Stimulated activated CD8-positive, alpha-beta memory T cell treated with anti-CD3 and anti-CD28 coated beads, Interleukin-7, amount 100 ng/mL, for 4 hours (primary cell): ENCODE measurements around the gene PCBD2.
A peak's percentile ranks its signal among the peaks of the same experiment; 100 is the strongest.
"Not testable (repeated sequence)": the region's sequence is repeated elsewhere in the genome, so short reads cannot be mapped to it uniquely, and the experiment has no call there.

Source experiments
- DNase-seq, 2 donors: peaks; one replicate each; pipeline ENCODE4 v3.0.0-alpha.2; 2020; ENCODE audit warnings: low read depth in 2 of 2

The PCBD2 gene

DNA sequence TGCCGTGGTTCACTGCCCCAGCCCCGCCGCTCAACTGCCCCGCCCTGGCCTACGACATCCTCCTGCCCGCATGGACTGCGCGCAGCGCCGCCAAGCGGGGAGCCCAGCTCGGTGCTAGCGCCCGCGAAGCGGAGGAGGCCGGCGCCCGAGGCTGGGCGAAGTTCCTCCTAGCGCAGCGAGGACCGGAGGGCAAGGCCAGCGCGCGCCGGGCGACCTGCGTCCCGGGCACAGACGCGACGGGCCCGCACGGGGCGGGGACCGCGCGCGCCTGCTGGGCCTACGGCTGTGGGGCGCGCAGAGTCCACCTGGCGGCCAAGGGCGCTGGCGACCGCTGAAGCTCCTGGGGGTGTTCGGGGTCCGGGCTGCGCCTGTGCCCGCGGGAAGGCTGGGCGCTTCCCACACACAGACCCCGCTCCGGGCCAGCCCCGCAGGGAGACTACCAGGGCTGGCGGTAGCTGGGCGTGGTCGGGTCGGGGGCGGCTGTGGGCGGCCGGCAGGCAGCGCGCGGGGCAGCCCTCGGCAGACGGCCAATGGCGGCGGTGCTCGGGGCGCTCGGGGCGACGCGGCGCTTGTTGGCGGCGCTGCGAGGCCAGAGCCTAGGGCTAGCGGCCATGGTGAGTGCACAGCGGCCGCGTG is at the start of gene PCBD2:
TSS of gene PCBD2 (plus strand) at position 522 of the 636 bp plus-strand sequence. CDS start at position 531, 9 bp downstream.
- DNase-seq, result peak; percentile 81 to 89

DNA sequence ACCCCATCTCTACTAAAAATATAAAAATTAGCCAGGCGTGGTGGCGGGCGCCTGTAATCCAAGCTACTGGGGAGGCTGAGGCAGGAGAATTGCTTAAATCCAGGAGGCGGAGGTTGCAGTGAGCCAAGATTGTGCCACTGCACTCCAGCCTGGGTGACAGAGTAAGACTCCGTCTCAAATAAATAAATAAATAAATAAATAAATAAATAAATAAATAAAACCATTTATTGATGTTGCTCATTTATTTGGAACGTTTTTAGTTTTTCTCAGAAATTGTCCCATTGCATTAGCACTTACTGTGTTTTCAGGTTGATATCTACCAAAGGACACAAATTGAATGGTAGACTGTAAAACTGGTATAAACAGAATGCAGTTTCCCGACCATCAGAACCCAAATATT is 48.5 kb upstream of the PCBD2 start:
- not testable (repeated sequence) for DNase-seq

DNA sequence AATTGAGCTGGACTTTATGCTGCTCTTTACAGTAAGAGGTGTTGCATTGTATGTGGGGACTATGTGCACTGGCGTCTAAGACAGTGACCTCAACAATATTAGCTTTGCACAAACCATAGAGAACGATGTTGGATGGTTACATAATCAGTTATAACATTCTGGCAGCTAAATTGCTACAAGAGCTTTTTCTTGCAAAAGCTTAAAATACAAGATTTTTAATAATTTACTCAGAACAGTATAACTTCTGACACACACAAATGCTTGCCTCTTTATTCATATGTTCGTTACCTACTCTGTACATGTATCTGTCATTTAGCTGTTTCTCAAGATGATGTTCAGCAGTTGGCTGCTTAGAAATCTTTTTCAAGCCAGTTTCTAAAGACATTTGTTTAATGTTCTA is 47.5 kb upstream of the PCBD2 start:
- DNase-seq, result no peak

DNA sequence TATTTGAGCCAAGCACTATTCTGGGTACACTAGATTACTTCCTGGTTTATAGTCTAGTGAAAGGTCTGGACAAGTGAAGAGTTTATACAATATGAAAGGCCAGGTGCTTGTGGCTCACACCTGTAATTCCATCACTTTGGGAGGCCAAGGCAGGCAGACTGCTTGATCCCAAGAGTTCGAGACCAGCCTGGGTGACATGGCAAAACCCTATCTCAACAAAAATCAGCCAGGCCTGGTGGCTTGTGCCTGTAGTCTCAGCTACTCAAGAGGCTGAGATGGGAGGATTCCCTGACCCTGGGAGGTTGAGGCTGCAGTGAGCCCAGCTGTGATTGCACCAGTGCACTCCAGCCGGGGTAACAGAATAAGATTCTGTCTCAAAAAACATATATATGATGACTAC is 40.2 kb upstream of the PCBD2 start:
- no peak for DNase-seq

DNA sequence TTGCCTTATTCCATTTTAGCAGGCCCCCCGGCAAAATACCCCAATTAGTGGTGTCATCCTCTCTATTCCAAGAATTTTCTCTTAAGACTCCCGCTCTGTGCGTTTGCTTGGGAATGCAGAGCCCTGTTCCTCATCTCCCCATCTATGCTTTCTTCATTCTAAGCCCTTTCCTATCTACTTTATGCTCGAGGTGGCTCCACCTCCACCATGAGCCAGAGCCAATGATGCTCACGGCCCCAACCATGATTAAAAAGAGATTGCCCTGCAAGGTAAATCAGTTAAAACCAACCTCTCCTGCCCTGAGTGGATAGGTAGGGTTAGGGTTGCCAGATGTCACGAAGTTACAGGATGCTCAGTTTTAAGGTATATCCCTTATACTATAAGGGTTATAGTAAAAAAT is 31.4 kb upstream of the PCBD2 start:
- no peak for DNase-seq

- peak; percentile 58 to 74 for DNase-seq
Observed at GRCh38 chr5:134873987-134874830, 30.7 kb upstream of the PCBD2 start, which contains the start of gene TXNDC15. TXNDC15 (plus strand) TSS chr5:134874371; CDS start chr5:134874428, 57 bp downstream.

DNA sequence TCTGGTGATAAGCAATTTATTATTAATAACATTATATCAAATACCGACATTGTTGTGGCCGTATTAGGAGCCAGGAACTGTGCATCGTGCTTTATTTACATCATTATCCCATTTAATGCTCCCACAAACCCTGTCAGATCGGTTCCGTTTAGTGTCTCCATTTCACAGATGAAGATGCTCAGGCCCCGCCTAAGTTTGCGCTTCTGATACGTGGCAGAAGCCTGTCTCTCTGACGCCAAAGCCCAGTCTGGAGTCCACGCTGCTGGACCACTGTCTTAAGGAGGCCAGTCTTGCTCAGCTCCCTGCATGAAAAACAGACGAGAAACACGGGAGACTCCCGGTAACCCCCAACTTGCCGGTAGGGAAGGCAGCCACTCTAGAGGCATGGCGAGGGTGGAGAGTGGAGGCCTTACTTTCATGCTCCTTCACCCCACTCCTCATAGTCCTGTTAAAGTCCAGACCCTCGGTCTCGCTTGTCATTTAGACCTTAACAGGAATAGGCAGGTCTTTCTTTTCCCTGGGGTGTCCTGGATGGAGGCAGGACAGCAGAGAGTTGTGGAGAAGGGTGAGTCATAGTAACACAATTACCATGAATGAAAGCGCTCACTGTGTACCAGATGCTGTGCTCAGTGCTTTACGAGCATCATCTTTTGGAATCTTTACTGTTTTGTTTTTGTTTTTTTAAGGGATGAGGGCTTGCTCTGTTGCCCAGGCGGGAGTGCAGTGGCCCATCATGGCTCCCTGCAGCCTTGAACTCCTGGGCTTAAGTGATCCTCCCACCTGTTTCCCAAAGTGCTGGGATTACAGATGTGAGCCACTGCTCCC is 29.9 kb upstream of the PCBD2 start:
- DNase-seq, result peak in 1 of 2 donors; percentile 5

DNA sequence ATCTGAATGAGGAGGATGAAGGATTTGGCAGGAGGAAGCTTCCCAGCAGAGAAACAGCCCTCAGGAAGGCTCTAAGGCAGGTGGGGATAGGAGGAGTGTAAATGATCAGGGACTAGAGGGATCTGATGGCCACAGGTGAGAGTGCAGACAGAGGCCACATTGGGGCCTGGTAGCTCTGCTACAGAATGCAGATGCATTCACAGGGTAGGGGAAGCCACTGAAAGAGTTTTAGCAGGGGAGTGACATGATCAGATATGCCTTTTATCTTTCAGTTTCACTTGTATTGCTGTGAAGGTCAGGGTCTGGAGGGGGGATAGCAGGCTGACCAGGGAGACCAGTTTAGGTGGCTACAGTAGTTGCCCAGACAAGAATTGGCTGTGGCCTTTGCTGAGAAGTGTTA is 27.8 kb upstream of the PCBD2 start:
- no peak for DNase-seq

- DNase-seq, result no peak
Observed at GRCh38 chr5:134878403-134878802, 26.5 kb upstream of the PCBD2 start.

DNA sequence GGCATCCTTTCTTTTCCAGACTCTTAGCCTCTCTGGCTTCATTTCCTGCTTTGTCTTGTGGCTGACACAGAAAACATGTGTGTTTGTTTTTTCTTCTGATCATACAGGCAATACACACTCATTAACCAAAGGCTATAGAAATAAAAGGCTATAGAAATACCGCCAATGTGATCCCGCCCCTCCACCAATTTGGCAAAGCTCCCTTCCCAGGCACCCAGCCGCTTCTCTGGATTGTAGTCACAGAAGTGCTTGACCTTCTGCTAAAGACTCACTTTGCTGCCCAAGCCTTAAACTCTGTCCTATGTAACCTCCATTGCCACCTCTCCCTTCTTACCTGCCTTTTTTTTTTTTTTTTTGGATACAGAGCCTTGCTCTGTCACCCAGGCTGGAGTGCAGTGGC is 25.5 kb upstream of the PCBD2 start:
- DNase-seq, result no peak

DNA sequence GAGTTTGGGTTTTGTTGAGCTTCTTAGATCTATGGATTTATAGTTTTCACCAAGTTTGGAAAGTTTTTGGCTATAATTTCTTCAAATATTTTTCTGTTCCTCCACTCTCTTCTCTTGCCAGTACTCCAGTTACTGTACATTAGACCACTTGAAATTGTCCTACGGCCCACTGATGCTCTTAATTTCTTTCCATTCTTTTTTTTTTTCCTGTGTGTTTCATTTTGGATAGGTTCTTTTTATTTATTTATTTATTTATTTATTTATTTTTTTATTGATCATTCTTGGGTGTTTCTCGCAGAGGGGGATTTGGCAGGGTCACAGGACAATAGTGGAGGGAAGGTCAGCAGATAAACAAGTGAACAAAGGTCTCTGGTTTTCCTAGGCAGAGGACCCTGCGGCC is 24.0 kb upstream of the PCBD2 start:
- DNase-seq, result not testable (repeated sequence)

DNA sequence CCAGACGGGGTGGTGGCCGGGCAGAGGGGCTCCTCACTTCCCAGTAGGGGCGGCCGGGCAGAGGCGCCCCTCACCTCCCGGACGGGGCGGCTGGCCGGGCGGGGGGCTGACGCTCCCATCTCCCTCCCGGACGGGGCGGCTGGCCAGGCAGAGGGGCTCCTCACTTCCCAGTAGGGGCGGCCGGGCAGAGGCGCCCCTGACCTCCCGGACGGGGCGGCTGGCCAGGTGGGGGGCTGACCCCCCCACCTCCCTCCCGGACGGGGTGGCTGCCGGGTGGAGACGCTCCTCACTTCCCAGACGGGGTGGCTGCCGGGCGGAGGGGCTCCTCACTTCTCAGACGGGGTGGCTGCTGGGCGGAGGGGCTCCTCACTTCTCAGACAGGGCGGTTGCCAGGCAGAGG is 23.2 kb upstream of the PCBD2 start:
- not testable (repeated sequence) for DNase-seq

GRCh38 chr5:134887593-134888159 is 17.3 kb upstream of the PCBD2 start:
- DNase-seq, result no peak

GRCh38 chr5:134889335-134889734 is 15.6 kb upstream of the PCBD2 start:
- DNase-seq, result no peak

GRCh38 chr5:134891473-134891872 is 13.5 kb upstream of the PCBD2 start:
- DNase-seq, result no peak

- no peak for DNase-seq
Observed at GRCh38 chr5:134892282-134892681, 12.6 kb upstream of the PCBD2 start.

DNA sequence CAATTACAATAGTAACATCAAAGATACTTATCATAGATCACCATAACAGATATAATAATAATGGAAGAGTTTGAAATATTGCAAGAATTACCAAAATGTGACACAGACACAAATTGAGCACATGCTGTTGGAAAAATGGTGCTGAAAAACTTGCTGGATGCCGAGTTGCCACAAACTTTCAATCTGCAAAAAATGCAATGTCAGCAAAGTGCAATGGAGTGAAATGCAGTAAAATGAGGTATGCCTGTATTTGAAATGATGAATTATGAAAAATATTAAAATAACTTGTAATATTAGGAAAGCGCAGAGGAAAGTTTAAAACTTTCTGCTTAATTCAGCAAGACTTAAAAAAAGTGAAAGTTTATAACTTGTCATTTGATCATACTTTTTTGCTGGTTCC is 12.0 kb upstream of the PCBD2 start:
- no peak for DNase-seq

- no peak for DNase-seq
Observed at GRCh38 chr5:134893748-134894505, 11.0 kb upstream of the PCBD2 start.

DNA sequence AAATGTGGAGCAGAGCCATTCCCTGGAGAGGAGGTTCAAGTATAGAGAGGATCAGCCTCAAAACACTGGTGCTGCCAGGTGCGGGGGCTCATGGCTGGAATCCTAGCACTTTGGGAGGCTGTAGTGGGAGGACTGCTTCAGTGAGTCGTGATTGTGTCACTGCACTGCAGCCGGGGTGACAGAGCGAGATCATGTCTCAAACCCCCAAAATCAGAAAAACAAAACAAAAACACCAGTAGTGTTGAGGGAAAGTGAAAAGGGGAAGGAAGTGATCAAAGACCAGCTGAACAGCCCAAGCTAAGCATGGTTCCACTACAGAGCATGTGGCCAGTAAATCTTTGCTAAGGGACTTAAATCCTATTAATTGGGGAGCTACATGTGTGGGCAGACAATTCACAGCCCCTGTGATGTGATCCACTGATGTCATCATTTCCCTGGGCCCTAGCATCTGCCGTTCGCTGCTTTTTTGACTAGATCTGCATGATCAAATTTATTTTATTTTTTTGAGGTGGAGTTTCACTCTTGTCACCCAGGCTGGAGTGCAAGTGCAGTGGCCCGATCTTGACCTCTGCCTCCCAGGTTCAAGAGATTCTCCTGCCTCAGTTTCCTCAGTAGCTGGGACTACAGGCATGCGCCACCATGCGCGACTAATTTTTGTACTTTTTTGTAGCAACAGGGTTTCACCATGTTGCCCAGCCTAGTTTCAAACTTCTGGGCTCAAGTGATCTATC is 2.7 kb upstream of the PCBD2 start:
- DNase-seq, result no peak

DNA sequence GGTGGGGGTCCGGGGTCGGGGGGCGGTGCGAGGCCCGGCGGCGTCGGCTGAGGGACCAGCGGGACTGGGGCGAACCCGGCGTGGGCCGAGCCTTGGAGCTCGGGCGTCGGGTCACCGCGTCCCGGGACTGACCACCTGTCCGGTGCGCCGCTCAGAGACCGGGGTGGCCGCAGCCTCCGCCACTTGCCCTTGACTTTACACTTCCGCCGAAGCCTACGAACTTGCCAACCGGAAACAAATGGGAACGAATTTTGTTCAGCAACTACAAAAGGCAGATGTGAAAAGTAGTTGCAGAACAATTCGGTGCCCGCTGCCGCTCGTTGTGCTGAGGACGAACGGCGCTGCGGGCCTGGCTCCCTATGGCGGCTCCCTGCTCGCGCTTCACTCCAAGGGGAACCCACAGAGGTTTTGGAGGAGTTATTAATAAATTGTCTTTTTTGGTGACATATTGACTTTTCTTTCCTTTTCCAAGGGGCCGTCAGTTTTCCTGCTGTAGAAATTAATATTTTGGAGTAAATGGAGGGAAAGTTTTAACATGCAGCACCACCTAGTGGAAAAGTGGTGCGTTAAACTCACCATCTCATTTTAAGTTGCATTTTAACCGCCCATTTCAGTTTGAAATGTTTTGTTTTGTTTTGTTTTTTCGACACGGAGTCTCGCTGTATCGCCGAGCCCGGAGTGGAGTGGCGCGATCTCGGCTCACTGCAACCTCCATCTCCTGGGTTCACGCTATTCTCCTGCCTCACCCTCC is 490 bp downstream of the PCBD2 start:
- DNase-seq, result peak; percentile 25 to 40
